ENCODE data around the gene DBR1.

The DBR1 gene

DNA sequence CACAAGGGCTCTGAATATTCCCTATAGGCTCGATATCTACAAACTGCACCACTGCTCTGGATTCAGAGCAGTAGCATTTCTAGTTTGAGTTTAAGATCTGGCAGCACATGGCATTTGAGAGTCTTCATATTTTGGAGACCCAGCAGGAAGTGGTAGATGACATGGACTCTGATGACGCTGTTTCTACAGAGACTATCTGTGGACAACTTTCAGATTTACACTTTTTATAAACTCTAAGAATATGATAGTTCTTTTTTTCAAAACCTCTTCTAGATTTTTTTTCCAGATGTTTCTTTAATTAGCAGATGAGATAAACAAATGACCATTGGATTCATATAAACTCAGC is 48.2 kb upstream of the DBR1 start (continued):
- TF ChIP-seq, protein P1, sequence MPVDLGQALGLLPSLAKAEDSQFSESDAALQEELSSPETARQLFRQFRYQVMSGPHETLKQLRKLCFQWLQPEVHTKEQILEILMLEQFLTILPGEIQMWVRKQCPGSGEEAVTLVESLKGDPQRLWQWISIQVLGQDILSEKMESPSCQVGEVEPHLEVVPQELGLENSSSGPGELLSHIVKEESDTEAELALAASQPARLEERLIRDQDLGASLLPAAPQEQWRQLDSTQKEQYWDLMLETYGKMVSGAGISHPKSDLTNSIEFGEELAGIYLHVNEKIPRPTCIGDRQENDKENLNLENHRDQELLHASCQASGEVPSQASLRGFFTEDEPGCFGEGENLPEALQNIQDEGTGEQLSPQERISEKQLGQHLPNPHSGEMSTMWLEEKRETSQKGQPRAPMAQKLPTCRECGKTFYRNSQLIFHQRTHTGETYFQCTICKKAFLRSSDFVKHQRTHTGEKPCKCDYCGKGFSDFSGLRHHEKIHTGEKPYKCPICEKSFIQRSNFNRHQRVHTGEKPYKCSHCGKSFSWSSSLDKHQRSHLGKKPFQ (tag by site-specific recombination; IDR thresholded peaks at IDR 0.05) = no peak
- TF ChIP-seq RBAK (tag by site-specific recombination; IDR thresholded peaks at IDR 0.05) (no peak), ZNF660 (tag by site-specific recombination; IDR thresholded peaks at IDR 0.05) (no peak), ZNF623 (tag by site-specific recombination; IDR thresholded peaks at IDR 0.05) (no peak)

DNA sequence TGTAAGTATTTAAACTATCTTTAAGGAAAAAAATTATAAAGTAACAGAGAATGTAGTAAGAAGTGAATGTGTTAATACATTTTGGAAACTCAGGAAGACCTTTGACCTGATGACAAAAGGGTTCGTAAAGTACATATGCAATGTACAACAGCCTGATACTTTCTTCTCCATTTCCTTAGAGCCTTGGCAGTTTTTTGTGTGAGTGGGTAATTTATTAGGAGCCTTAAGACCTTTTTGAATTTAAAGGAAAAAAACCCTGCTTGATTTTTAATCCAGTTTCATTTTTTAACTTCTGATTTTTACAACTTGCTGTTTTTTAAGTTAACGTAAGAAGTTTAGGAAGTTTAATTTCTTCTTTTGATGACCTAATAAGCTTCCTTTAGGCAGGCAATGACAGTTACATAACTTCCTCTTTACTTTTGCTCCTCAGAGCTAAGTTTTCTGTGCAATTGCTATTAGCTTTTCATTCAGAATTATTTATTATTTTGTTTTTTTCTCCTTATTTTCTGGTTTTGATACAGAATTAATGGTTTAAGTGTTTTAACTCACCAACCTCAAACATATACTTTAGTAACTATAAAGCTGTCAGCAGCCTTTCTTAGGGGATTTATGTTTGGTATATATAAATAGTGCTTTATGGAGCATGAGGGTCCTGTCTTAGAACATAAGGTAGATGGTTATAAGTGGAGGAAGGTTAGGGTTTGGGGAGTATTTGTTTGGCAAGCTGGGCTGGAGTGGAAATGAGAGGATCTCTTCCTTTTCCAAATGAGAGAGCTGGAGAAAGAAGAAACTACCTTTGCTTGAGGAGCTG is 47.6 kb upstream of the DBR1 start:
- Histone ChIP-seq H3K4me1 (ENCODE audit: control insufficient read depth, insufficient read depth, low read length) (no peaks in the 10 kb centered on the region), H3K4me3 (ENCODE audit: low read depth, low read length) (no peak overlapping the region), H3K36me3 (ENCODE audit: control insufficient read depth in 2 of 2, insufficient read depth in 1 of 2, low read length in 2 of 2) (peaks cover 21 to 38% of the 10 kb centered on the region in 2 experiments; a peak in 2 of 3 replicates), H3K9me3 (ENCODE audit: control insufficient read depth, insufficient read depth, low read depth, low read length) (no peaks in the 10 kb centered on the region), H3K27ac (ENCODE audit: extremely low read depth, low read depth, low read length) (no peak overlapping the region)
- TF ChIP-seq ZXDB (tag by site-specific recombination; IDR thresholded peaks at IDR 0.05) = no peak
- no peak for TF ChIP-seq SCRT2 (tag by site-specific recombination; IDR thresholded peaks at IDR 0.05)
- TF ChIP-seq, protein P2, sequence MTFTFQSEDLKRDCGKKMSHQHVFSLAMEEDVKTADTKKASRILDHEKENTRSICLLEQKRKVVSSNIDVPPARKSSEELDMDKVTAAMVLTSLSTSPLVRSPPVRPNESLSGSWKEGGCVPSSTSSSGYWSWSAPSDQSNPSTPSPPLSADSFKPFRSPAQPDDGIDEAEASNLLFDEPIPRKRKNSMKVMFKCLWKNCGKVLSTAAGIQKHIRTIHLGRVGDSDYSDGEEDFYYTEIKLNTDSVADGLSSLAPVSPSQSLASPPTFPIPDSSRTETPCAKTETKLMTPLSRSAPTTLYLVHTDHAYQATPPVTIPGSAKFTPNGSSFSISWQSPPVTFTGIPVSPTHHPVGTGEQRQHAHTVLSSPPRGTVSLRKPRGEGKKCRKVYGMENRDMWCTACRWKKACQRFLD (tag by site-specific recombination; IDR thresholded peaks at IDR 0.05) = no peak
- TF ChIP-seq, protein P3, sequence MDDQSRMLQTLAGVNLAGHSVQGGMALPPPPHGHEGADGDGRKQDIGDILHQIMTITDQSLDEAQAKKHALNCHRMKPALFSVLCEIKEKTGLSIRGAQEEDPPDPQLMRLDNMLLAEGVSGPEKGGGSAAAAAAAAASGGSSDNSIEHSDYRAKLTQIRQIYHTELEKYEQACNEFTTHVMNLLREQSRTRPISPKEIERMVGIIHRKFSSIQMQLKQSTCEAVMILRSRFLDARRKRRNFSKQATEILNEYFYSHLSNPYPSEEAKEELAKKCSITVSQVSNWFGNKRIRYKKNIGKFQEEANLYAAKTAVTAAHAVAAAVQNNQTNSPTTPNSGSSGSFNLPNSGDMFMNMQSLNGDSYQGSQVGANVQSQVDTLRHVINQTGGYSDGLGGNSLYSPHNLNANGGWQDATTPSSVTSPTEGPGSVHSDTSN (CRISPR knock-in tag; IDR thresholded peaks at IDR 0.05) = no peak
- no peak for TF ChIP-seq ZNF664 (tag by site-specific recombination; IDR thresholded peaks at IDR 0.05)
- no peak for TF ChIP-seq ZNF585B (tag by site-specific recombination; IDR thresholded peaks at IDR 0.05)
- no peak for TF ChIP-seq ZBTB21 (tag by site-specific recombination; IDR thresholded peaks at IDR 0.05)
- TF ChIP-seq ZSCAN30 (tag by site-specific recombination; IDR thresholded peaks at IDR 0.05) = no peak
- no peak for TF ChIP-seq ZBTB20 (tag by site-specific recombination; IDR thresholded peaks at IDR 0.05)
- no peak for TF ChIP-seq ZNF830 (tag by site-specific recombination; IDR thresholded peaks at IDR 0.05; ENCODE audit: low read depth)
- TF ChIP-seq, protein P4, sequence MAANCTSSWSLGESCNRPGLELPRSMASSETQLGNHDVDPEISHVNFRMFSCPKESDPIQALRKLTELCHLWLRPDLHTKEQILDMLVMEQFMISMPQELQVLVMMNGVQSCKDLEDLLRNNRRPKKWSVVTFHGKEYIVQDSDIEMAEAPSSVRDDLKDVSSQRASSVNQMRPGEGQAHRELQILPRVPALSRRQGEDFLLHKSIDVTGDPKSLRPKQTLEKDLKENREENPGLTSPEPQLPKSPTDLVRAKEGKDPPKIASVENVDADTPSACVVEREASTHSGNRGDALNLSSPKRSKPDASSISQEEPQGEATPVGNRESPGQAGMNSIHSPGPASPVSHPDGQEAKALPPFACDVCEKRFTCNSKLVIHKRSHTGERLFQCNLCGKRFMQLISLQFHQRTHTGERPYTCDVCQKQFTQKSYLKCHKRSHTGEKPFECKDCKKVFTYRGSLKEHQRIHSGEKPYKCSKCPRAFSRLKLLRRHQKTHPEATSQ (tag by site-specific recombination; IDR thresholded peaks at IDR 0.05) = no peak
- no peak for TF ChIP-seq ZBTB7A (tag by site-specific recombination; IDR thresholded peaks at IDR 0.05; ENCODE audit: low read depth)
- POLR2A ChIA-PET = no interaction called here
- CTCF ChIA-PET = no interaction called here

DNA sequence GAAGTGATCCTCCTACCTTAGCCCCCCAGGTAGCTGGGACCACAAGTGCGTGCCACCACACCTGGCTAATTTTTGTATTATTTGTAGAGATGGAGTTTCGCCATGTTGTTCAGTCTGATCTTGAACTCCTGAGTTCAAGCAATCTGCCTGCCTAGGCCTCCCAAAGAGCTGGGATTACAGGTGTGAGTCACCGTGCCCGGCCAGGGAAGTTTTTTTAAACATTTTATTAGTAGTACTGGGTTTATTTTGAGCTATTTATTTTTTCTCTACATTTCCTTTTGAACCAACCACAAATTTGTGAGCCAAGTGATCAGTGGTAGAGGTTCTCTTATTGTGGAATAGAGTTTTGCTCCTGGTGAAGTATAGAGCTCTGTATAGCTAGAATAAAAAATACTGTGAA is 46.1 kb upstream of the DBR1 start:
- CTCF ChIA-PET = interaction anchor here (1.1 kb wide), 1 partner anchor 39 kb away, joined by 3 read pairs; no protein-coding TSS in a partner anchor
- no peak overlapping the region for H3K4me3 ChIP-seq (ENCODE audit: low read depth, low read length)
- peaks cover 21 to 31% of the 10 kb centered on the region in 2 experiments; a peak in 2 of 3 replicates for H3K36me3 ChIP-seq (ENCODE audit: control insufficient read depth in 2 of 2, insufficient read depth in 1 of 2, low read length in 2 of 2)
- H3K4me1 ChIP-seq (ENCODE audit: control insufficient read depth, insufficient read depth, low read length) = no peaks in the 10 kb centered on the region
- POLR2A ChIA-PET = no interaction called here
- H3K27ac ChIP-seq (ENCODE audit: extremely low read depth, low read depth, low read length) = no peak overlapping the region
- H3K9me3 ChIP-seq (ENCODE audit: control insufficient read depth, insufficient read depth, low read depth, low read length) = no peaks in the 10 kb centered on the region
- TF ChIP-seq, protein P5, sequence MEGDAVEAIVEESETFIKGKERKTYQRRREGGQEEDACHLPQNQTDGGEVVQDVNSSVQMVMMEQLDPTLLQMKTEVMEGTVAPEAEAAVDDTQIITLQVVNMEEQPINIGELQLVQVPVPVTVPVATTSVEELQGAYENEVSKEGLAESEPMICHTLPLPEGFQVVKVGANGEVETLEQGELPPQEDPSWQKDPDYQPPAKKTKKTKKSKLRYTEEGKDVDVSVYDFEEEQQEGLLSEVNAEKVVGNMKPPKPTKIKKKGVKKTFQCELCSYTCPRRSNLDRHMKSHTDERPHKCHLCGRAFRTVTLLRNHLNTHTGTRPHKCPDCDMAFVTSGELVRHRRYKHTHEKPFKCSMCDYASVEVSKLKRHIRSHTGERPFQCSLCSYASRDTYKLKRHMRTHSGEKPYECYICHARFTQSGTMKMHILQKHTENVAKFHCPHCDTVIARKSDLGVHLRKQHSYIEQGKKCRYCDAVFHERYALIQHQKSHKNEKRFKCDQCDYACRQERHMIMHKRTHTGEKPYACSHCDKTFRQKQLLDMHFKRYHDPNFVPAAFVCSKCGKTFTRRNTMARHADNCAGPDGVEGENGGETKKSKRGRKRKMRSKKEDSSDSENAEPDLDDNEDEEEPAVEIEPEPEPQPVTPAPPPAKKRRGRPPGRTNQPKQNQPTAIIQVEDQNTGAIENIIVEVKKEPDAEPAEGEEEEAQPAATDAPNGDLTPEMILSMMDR (tag by site-specific recombination; IDR thresholded peaks at IDR 0.05) = no peak
- TF ChIP-seq, protein P6, sequence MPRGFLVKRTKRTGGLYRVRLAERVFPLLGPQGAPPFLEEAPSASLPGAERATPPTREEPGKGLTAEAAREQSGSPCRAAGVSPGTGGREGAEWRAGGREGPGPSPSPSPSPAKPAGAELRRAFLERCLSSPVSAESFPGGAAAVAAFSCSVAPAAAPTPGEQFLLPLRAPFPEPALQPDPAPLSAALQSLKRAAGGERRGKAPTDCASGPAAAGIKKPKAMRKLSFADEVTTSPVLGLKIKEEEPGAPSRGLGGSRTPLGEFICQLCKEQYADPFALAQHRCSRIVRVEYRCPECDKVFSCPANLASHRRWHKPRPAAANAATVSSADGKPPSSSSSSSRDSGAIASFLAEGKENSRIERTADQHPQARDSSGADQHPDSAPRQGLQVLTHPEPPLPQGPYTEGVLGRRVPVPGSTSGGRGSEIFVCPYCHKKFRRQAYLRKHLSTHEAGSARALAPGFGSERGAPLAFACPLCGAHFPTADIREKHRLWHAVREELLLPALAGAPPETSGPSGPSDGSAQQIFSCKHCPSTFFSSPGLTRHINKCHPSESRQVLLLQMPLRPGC (tag by site-specific recombination; IDR thresholded peaks at IDR 0.05) = no peak
- TF ChIP-seq ZNF211 (tag by site-specific recombination; IDR thresholded peaks at IDR 0.05; ENCODE audit: low read depth) (no peak), HOXA7 (CRISPR knock-in tag; IDR thresholded peaks at IDR 0.05; ENCODE audit: borderline replicate concordance) (no peak)
- TF ChIP-seq, protein P7, sequence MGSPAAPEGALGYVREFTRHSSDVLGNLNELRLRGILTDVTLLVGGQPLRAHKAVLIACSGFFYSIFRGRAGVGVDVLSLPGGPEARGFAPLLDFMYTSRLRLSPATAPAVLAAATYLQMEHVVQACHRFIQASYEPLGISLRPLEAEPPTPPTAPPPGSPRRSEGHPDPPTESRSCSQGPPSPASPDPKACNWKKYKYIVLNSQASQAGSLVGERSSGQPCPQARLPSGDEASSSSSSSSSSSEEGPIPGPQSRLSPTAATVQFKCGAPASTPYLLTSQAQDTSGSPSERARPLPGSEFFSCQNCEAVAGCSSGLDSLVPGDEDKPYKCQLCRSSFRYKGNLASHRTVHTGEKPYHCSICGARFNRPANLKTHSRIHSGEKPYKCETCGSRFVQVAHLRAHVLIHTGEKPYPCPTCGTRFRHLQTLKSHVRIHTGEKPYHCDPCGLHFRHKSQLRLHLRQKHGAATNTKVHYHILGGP (tag by site-specific recombination; IDR thresholded peaks at IDR 0.05) = no peak

All from HEK293 (cell line).